HFF-Myc (cell line): ENCODE results near the gene MYL2.

Experiments
- DNase-seq: peaks from one replicate; pipeline ENCODE4 v3.0.0-alpha.2; 2011; ENCODE audit warnings: low read depth; ENCODE audit errors: extremely low read depth
- H3K4me3 ChIP-seq: replicated peaks from 2 replicates; pipeline ENCODE4 v1.5.1; 2011; ENCODE audit warnings: low read depth, mild to moderate bottlenecking, control low read depth, low read length
- CTCF ChIP-seq: IDR thresholded peaks from 2 replicates; pipeline ENCODE4 v1.5.1; 2012; ENCODE audit warnings: mild to moderate bottlenecking, low read depth, low read length, control low read depth; ENCODE audit errors: missing control alignments

MYL2 gene

DNA sequence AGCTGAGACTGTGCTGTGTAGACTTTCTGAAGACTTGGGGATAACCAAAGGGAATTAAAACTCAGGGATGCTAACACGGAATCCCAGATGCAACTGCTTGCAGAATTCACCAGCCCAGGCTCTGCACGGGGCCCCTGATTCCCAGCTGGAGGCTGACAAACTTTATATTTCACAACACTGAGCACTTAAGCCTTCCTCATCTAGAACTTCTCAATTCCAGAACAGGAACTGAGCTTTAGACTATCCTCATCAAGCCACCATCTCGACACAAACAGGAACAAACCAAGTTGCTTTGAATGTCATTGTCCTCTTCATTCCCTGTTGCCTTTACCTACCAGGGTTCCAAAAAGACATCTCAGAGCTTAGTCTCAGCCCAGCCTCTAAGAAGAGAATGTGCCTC, 51.4 kb downstream of the MYL2 start:
- no peak for TF ChIP-seq CTCF
- no peak for DNase-seq
- H3K4me3 ChIP-seq, result no peak overlapping the region

- no peak for TF ChIP-seq CTCF
- DNase-seq, result no peak
- no peak overlapping the region for H3K4me3 ChIP-seq
Observed at GRCh38 chr12:110865521-110865920, 54.9 kb downstream of the MYL2 start.

DNA sequence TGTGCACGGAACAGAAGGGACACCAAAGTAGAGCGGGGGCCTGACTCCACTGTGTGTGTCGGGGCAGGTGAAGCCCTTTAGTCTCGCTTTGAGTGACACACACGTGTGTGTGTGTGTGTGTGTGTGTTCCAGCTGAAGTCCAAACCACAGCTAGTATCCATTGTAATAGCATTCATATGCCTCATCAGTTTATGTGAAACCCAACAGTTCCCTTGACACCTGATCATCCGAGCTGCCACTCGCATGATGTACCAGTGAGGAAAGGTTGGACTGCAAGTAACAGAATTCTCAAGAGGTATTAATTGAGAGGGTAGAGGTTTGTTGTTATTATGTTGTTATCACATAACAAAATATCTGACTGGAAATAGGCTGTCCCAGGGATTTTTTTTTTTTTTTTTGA, 57.2 kb downstream of the MYL2 start:
- DNase-seq, result no peak
- H3K4me3 ChIP-seq, result no peak overlapping the region
- TF ChIP-seq CTCF, result no peak

DNA sequence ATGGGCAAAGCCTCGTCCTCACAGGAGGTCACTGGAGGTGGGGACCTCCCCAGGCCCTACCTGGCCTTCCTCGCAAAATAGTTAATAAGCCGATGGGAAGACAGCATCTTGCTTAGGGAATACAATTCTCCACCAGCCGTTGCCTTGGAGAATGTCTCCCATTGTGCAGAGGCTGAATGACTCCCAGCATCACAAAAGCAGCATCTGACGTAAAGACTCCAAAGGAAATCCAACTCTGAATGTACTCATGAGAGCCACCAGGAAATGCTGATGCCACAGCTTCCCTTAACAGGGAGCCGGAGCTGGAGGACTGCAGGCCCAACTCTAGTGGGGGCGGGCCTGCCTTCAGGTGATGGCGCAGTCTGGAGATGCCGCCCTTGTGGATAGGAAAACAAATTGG, 58.0 kb downstream of the MYL2 start:
- H3K4me3 ChIP-seq, result no peak overlapping the region
- DNase-seq, result no peak
- TF ChIP-seq CTCF, result no peak

- TF ChIP-seq CTCF, result no peak
- DNase-seq, result no peak
- no peak overlapping the region for H3K4me3 ChIP-seq
Observed at GRCh38 chr12:110861729-110862128, 58.6 kb downstream of the MYL2 start.
